HG03097 (cell line): ENCODE results near the gene NANOS1.

Experiments used
- ATAC-seq: cut with Tn5 transposase; IDR thresholded peaks from one replicate; pipeline ENCODE4 v1.9.1; 2021; ENCODE audit not compliant: unreplicated experiment, low FRiP score

Gene NANOS1

DNA sequence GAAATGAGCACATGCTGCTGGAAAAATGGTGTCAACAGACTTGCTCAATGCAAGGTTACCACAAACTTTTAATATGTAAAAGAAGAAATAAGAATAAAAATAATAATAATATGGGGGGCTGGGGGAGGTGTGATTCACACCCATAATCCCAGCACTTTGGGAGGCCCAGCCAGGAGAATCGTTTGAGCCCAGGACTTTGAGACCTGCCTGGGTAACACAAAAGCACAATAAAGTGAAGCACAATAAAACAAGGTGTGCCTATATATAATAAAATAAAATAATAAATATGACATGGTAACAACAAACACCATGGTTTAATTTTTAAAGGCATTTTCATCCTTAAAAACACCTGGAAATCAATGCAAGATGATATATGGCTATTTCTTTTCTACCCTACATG lies 26.0 kb downstream of the NANOS1 start:
- ATAC-seq: no peak

DNA sequence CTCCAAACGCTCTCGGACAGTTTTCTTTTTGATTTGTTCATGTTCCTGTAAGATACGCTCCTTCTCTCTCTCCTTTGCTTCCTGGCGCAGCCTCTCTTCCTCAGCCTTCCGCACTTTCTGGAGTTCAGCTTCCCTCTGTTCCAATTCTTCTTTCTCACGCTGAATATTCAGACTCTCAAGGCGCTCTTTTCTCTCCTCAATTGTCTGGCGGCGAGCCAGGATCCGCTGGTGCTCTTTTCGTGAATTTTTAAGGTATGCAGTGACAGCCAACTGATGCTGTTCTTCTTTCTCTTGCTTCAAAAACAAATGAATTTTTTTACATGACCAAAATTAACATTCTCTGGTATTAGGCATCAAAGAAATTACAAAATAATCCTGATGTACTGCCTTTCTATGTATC lies 28.5 kb downstream of the NANOS1 start:
- no peak for ATAC-seq

- no peak for ATAC-seq
Observed at GRCh38 chr10:119059557-119059956, 30.0 kb downstream of the NANOS1 start.

DNA sequence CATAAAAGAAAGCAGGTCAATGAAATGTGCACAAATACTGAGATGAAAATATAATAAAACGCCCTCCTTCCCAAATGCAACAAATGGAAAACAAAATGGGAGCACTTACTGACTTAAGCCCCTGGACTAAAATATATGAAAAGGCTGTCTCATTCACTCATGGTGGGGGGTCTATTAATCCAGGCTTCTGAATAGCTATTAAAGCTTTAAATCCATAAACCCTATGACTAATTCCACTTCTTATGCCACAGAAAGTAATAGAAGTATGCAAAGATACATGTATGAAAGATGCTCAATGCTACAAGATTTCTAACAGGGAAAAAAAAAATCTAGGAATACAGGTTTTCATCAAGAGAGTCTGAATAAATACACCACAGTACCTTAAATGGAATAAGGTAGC lies 30.6 kb downstream of the NANOS1 start:
- ATAC-seq: no peak

- ATAC-seq: no peak
Observed at GRCh38 chr10:119061352-119061751, 31.8 kb downstream of the NANOS1 start.

- no peak for ATAC-seq
Observed at GRCh38 chr10:119061926-119062325, 32.4 kb downstream of the NANOS1 start.

DNA sequence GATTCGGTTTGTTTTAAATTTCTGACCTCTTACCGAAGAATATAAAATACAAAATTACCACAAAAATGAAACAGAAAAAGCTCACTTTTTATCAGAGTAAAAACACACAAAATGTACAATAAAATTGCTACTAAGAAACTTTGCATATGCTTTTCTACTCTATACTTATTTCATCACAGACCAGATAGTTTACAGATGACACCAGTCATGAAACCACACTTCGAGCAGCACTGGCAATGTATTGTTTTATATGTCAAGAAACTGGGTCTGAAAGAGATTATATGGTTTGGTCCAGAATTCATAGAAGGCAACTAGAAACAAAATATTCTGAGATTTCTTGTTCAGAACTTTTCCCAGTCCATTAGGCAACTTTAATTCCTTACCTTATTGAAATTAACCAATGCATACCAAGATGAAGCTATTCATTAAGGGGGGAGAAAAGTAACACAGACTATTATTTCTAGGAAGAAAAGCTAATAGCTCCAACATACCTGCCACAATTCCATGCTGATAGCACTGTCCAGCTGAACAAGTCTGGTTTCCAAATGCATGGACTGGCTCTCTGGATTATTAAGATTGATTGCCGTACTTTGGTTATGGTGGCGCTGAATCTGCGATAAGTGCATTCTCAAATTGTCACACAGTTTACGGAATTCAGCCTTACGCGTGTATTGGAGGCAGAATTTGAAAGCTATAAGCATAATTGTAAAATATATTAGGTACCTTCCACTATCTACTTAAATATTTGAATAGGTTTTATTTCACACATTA lies 41.1 kb downstream of the NANOS1 start:
- no peak for ATAC-seq

DNA sequence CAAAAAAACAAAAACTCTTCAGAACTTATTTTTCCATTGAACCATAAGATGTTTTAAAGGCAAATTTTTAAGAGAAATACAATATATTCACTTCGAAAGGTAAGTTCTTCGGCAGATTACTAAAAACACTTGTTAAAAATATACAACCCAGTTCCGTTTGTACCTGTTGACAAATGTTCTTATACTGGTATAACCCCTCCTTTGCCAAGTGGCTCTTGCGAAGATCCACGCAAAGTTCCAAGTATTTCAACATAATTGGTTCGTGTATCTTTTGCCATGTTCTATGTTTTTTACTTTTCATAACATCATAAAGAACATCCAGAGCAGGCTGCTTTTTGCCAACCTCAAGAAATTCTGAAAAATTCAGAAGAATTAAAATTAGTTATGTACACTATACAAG lies 44.1 kb downstream of the NANOS1 start:
- no peak for ATAC-seq

- no peak for ATAC-seq
Observed at GRCh38 chr10:119078422-119079179, 49.1 kb downstream of the NANOS1 start.

DNA sequence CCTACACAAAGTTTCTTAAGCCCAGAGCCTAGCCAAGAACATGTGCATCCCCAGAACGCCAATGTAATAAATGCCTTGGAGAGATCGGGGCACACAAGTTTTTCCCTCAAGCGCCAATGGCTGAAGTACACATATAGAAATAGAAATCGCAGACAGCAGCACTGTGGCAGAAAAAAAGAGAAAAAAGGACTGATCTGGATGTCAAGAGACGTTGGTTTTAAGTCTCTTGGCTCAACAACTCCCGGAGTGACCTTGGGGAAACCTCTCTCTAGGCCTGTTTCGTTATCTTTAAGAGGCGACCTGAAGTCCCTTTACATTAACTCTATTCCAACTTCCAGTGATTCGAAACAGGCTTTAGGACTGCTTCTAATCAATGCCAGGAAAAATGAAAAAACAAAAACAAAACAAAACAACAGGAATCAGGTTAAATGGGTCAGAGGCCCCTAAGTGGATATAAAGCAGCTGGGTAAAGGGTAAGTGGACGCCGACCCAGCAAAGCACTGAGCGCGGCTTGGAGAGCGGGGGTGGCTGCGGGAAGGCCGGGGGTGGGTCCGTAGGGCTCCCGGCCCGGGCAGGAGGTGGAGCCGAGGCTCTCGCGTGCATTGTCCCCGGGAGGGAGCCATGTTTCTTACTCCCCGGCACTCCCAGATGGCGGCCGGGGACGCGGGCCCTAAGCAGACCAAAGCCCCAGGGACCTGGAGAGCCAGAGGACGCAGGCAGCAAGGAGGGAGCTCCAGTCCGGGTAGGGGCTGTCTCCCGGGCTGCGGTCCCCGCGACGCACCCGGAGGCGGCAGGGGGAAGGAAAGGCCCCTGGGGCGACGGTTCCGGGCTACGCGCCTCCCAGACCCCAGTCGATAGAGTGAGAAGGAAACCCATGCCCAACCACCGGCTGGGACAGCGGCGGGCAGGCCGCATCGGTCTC lies 50.3 kb downstream of the NANOS1 start:
- peak; percentile 43 for ATAC-seq

DNA sequence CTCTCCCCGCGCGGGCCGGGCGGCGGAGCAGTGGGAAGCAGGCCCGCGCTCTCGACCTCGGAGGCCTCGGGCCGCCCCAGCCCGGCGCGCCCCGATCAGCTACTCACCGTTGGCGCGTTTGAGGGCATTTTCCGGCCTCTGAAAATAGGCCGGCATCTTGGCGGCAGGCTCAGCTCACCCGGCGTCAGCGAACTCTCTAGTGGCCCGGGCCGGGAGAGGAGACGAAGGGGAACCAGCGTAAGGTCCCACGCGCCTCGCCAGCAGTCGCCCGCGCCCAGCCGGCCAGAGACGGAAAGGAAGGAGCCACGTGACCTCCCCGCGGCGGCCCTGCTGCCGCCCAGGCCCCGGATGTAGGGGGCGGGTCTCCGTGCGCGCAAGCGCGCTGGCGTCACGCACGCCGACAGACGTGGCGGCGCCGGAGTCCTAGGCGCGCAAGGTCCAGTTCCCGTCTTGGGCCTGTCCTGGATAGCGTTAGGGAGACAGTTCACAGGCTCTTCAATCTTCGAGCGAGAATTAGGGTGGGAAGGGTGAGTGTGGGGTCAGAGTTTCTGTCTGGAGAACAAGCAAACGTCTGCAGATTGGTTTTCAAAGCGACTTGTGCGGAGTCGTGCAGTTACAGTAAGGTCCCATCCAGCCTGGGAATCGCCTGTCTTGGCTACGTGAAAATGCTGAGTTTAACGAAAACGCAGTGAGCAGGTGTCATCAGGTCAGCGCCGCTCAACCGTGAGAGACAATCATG lies 51.2 kb downstream of the NANOS1 start, which contains the start of gene EIF3A:
EIF3A (minus strand) TSS at position 297 of the 739 bp plus-strand sequence; CDS start at position 156, 141 bp downstream.
- ATAC-seq: peak; percentile 78
